Astrocyte (in vitro differentiated cells and primary cell): Measurements from ENCODE around the gene TMTC4. TPM values are rescaled to one million over a fixed set of nuclear protein-coding genes. Genes with fewer than 3 reads are reported as not detected.

Experiments
- DNase-seq: peaks from one replicate; pipeline ENCODE4 v3.0.0-alpha.2; 2010; ENCODE audit warnings: low read depth
- FAIRE-seq: peaks from 2 replicates; lab custom pipeline; 2011; peaks lifted over from hg19 to GRCh38; lab: Jason Lieb, UNC
- H2AFZ ChIP-seq: 2 replicates; pipeline ENCODE4 v1.6.0; 2012; ENCODE audit warnings: low read depth, low read length, inconsistent platforms
- H3K27ac ChIP-seq: 2 replicates; pipeline ENCODE4 v1.5.1; 2011; ENCODE audit warnings: low read depth, low read length, inconsistent platforms
- H3K27me3 ChIP-seq: 2 replicates; pipeline ENCODE4 v1.6.0; 2011; ENCODE audit warnings: low read length, inconsistent platforms; ENCODE audit not compliant: insufficient read depth
- H3K36me3 ChIP-seq: 2 replicates; pipeline ENCODE4 v1.5.1; 2011; ENCODE audit warnings: low read length, inconsistent platforms; ENCODE audit not compliant: insufficient read depth
- H3K4me1 ChIP-seq: 2 replicates; pipeline ENCODE4 v1.5.1; 2011; ENCODE audit warnings: low read length, inconsistent platforms; ENCODE audit not compliant: insufficient read depth
- H3K4me2 ChIP-seq: 2 replicates; pipeline ENCODE4 v1.6.0; 2012; ENCODE audit warnings: low read length, inconsistent platforms
- H3K4me3 ChIP-seq: 2 replicates; pipeline ENCODE4 v1.5.1; 2011; ENCODE audit warnings: low read depth, mild to moderate bottlenecking, low read length, inconsistent platforms; ENCODE audit not compliant: insufficient read depth
- H3K79me2 ChIP-seq: 2 replicates; pipeline ENCODE4 v1.6.0; 2012; ENCODE audit warnings: mild to moderate bottlenecking, low read length, inconsistent platforms; ENCODE audit not compliant: insufficient read depth
- H3K9ac ChIP-seq: 2 replicates; pipeline ENCODE4 v1.6.0; 2012; ENCODE audit warnings: mild to moderate bottlenecking, low read length, inconsistent platforms
- H3K9me3 ChIP-seq: 2 replicates; pipeline ENCODE4 v1.5.1; 2012; ENCODE audit warnings: low read depth, mild to moderate bottlenecking, low read length, inconsistent platforms; ENCODE audit not compliant: insufficient read depth
- H4K20me1 ChIP-seq: 2 replicates; pipeline ENCODE4 v1.6.0; 2012; ENCODE audit warnings: low read length, inconsistent platforms; ENCODE audit not compliant: insufficient read depth
- H3K27ac Mint-ChIP-seq: one replicate; pipeline ENCODE4 v1.8.0; 2021; ENCODE audit warnings: mild to moderate bottlenecking, mixed read lengths; ENCODE audit not compliant: unreplicated experiment
- H3K27me3 Mint-ChIP-seq: one replicate; pipeline ENCODE4 v1.8.0; 2021; ENCODE audit warnings: low read depth, mixed read lengths; ENCODE audit not compliant: unreplicated experiment
- H3K36me3 Mint-ChIP-seq: one replicate; pipeline ENCODE4 v1.8.0; 2021; ENCODE audit warnings: low read depth, mixed read lengths; ENCODE audit not compliant: unreplicated experiment
- H3K4me1 Mint-ChIP-seq: one replicate; pipeline ENCODE4 v1.8.0; 2021; ENCODE audit warnings: low read depth, mixed read lengths; ENCODE audit not compliant: unreplicated experiment
- H3K4me3 Mint-ChIP-seq: one replicate; pipeline ENCODE4 v1.8.0; 2021; ENCODE audit warnings: mild to moderate bottlenecking, moderate library complexity, mixed read lengths; ENCODE audit not compliant: unreplicated experiment
- H3K9me3 Mint-ChIP-seq: one replicate; pipeline ENCODE4 v1.8.0; 2021; ENCODE audit warnings: mild to moderate bottlenecking, mixed read lengths; ENCODE audit not compliant: unreplicated experiment
- EZH2 ChIP-seq: IDR thresholded peaks from 2 replicates; pipeline ENCODE4 v1.6.1; 2012; ENCODE audit warnings: mild to moderate bottlenecking, low read length, inconsistent platforms; ENCODE audit not compliant: insufficient read depth
- total RNA-seq: library from RNA; stranded (reverse); gene quantifications from 2 replicates; pipeline ENCODE4 v1.2.1, GENCODE V29; 2021
- TF ChIP-seq, protein P1 (sequence below): IDR thresholded peaks from 2 replicates; pipeline ENCODE4 v1.5.1; 2011; ENCODE audit warnings: low read depth, mild to moderate bottlenecking, inconsistent platforms, low read length, moderate library complexity; ENCODE audit not compliant: insufficient read depth

Gene TMTC4
- total RNA-seq, 1 donor from 2014 or later, result 8.4 TPM

DNA sequence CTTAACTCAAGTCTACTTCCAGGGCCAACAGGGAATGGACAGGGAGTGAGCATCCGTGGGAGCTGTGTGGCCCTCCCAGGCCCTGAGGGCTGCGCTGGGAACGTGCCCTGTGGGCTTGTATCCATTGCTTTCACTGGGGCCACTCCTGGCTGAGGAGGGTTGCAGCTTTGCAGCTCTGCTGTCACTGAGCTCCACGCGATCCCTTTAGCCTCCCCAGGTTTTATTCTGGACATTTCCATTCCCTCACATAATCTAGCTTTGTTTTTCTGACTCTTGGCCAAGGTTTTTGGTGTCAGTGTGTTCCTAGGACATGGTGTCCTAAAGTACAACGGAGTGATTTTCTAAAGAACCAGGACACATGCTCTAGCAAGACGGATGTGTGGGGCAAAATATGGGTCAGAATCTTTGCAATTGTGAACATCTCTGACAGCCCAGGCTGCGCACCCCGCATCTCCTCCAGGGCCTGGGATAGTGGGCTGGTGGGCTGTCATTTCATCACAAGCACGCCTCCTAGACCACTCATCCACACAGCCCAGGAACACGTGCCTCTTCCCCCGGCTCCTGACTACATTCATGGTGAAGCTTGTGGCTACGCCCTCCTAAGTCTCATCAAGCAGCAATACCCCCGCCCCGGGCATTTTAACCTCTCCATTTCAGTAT, 114.0 kb downstream of the TMTC4 start:
- H3K4me1 ChIP-seq, result no peaks in the 10 kb centered on the region
- H3K4me1 Mint-ChIP-seq, result no peaks in the 10 kb centered on the region

DNA sequence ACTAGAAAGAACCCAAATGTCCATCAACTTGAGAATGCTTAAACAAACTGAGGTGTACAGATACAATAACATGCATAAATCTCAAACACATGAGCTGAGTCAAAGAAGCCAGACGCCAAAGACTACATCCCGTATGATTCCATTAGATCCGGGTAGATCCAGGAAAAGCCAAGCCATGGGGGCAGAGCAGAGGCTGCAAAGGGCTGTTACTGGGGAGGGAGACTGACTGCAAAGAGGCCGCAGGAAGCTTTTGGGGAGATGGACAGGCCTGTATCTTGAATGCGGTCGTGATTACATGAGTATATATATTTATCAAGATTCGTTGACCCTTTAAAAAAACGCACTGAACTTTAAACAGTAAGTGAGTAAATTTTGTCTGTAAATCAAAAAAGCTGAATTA, 114.7 kb downstream of the TMTC4 start:
- H3K4me1 Mint-ChIP-seq, result no peaks in the 10 kb centered on the region
- Histone ChIP-seq H3K4me2 (no peak overlapping the region), H3K4me1 (no peaks in the 10 kb centered on the region), H4K20me1 (no peaks in the 10 kb centered on the region), H3K9me3 (no peaks in the 10 kb centered on the region), H3K27ac (no peak overlapping the region), H3K9ac (no peak overlapping the region), H3K27me3 (no peaks in the 10 kb centered on the region), H2AFZ (no peak overlapping the region), H3K4me3 (no peak overlapping the region), H3K79me2 (no peaks in the 10 kb centered on the region), H3K36me3 (no peaks in the 10 kb centered on the region)
- H3K9me3 Mint-ChIP-seq, result no peaks in the 10 kb centered on the region
- H3K36me3 Mint-ChIP-seq, result no peaks in the 10 kb centered on the region
- TF ChIP-seq, protein P1, sequence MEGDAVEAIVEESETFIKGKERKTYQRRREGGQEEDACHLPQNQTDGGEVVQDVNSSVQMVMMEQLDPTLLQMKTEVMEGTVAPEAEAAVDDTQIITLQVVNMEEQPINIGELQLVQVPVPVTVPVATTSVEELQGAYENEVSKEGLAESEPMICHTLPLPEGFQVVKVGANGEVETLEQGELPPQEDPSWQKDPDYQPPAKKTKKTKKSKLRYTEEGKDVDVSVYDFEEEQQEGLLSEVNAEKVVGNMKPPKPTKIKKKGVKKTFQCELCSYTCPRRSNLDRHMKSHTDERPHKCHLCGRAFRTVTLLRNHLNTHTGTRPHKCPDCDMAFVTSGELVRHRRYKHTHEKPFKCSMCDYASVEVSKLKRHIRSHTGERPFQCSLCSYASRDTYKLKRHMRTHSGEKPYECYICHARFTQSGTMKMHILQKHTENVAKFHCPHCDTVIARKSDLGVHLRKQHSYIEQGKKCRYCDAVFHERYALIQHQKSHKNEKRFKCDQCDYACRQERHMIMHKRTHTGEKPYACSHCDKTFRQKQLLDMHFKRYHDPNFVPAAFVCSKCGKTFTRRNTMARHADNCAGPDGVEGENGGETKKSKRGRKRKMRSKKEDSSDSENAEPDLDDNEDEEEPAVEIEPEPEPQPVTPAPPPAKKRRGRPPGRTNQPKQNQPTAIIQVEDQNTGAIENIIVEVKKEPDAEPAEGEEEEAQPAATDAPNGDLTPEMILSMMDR, result no peak
- TF ChIP-seq EZH2, result no peak
- no peak overlapping the region for H3K4me3 Mint-ChIP-seq
- H3K27me3 Mint-ChIP-seq, result peaks cover 4% of the 10 kb centered on the region
- no peak for DNase-seq
- FAIRE-seq, result no peak
- no peak overlapping the region for H3K27ac Mint-ChIP-seq

More for the DNA sequence above, 114.0 kb downstream of the TMTC4 start:
- no peaks in the 10 kb centered on the region for H4K20me1 ChIP-seq
- no peak overlapping the region for H3K4me3 ChIP-seq
- Mint-ChIP-seq H3K9me3 (peaks cover 5% of the 10 kb centered on the region), H3K36me3 (peaks cover 1% of the 10 kb centered on the region), H3K27ac (no peak overlapping the region), H3K4me3 (no peak overlapping the region), H3K27me3 (peaks cover 4% of the 10 kb centered on the region)
- H3K9me3 ChIP-seq, result no peaks in the 10 kb centered on the region
- FAIRE-seq (no peak), DNase-seq (no peak)
- H3K27ac ChIP-seq, result no peak overlapping the region
- H2AFZ ChIP-seq, result no peak overlapping the region
- H3K9ac ChIP-seq, result no peak overlapping the region
- H3K79me2 ChIP-seq, result no peaks in the 10 kb centered on the region
- TF ChIP-seq EZH2, result no peak
- TF ChIP-seq, protein P1, result no peak
- H3K36me3 ChIP-seq, result no peaks in the 10 kb centered on the region
- no peak overlapping the region for H3K4me2 ChIP-seq
- no peaks in the 10 kb centered on the region for H3K27me3 ChIP-seq

Other genes starting within 250 kb of the TMTC4 start
- gene GGACT, start 86.0 kb downstream of the TMTC4 start, total RNA-seq, result 7.7 and 7.9 TPM in 2 replicates